Skin epidermis (tissue), 12 donors: ENCODE measurements around the gene FAM111B.

Experiments used
- H3K27ac ChIP-seq, 21 experiments: fragments of 200-600 bp; sonication (generic) in 11 of 21; one replicate each; pipeline ENCODE4 v1.5.0; 2020; ENCODE audit warnings: mild to moderate bottlenecking in 3 of 21, inconsistent platforms in 2 of 21, moderate library complexity in 2 of 21
- H3K4me3 ChIP-seq, 7 experiments: fragments of 200-600 bp; sonication (generic) in 2 of 7; one replicate each; pipeline ENCODE4 v1.5.0; 2020; ENCODE audit warnings: inconsistent platforms in 2 of 7, mild to moderate bottlenecking in 2 of 7, moderate library complexity in 1 of 7

FAM111B gene

GRCh38 chr11:59145534-59145933 lies 38.5 kb downstream of the FAM111B start:
- Histone ChIP-seq H3K4me3 (peak overlapping the region in 3 of 7 experiments; percentile 58 to 79 (median 58)), H3K27ac (peak overlapping the region in 8 of 21 experiments; percentile 21 to 97 (median 93))

GRCh38 chr11:59151761-59152160 lies 44.7 kb downstream of the FAM111B start:
- H3K27ac ChIP-seq: no peak overlapping the region
- no peak overlapping the region for H3K4me3 ChIP-seq

GRCh38 chr11:59152312-59152951 lies 45.4 kb downstream of the FAM111B start:
- Histone ChIP-seq H3K27ac (no peak overlapping the region), H3K4me3 (no peak overlapping the region)

GRCh38 chr11:59154610-59155009 lies 47.6 kb downstream of the FAM111B start:
- no peak overlapping the region for H3K27ac ChIP-seq
- H3K4me3 ChIP-seq: no peak overlapping the region

- H3K27ac ChIP-seq: no peak overlapping the region
These were observed 50.4 kb downstream of the FAM111B start for GRCh38 chr11:59157433-59157832.

GRCh38 chr11:59158206-59159068 lies 51.4 kb downstream of the FAM111B start:
- Histone ChIP-seq H3K27ac (no peak overlapping the region), H3K4me3 (no peak overlapping the region)

More at GRCh38 chr11:59157433-59157832, 50.4 kb downstream of the FAM111B start:
- H3K4me3 ChIP-seq: no peak overlapping the region

- no peak overlapping the region for H3K4me3 ChIP-seq
- no peak overlapping the region for H3K27ac ChIP-seq
These were observed 57.0 kb downstream of the FAM111B start for GRCh38 chr11:59164028-59164427.

- Histone ChIP-seq H3K4me3 (peak within 1 kb of the TSS; percentile 51 to 75 (median 66)), H3K27ac (peak within 1 kb of the TSS in 19 of 21 experiments; percentile 10 to 80 (median 61))
These were observed 64.7 kb downstream of the FAM111B start, which contains the start of gene DTX4 for GRCh38 chr11:59171508-59172322. DTX4 (plus strand) TSS chr11:59172132; CDS start chr11:59172596, 464 bp downstream.

GRCh38 chr11:59172345-59173079 lies 65.5 kb downstream of the FAM111B start:
- Histone ChIP-seq H3K4me3 (peak overlapping the region; percentile 51 to 75 (median 66)), H3K27ac (peak overlapping the region in 18 of 21 experiments; percentile 26 to 80 (median 63))

GRCh38 chr11:59173080-59173963 lies 66.3 kb downstream of the FAM111B start:
- H3K4me3 ChIP-seq: peak overlapping the region; percentile 51 to 75 (median 66)
- peak overlapping the region in 18 of 21 experiments; percentile 9 to 80 (median 63) for H3K27ac ChIP-seq

GRCh38 chr11:59173964-59174663 lies 67.1 kb downstream of the FAM111B start:
- H3K4me3 ChIP-seq: peak overlapping the region; percentile 51 to 75 (median 66)
- H3K27ac ChIP-seq: peak overlapping the region in 14 of 21 experiments; percentile 9 to 80 (median 70)

GRCh38 chr11:59174664-59175033 lies 67.6 kb downstream of the FAM111B start:
- no peak overlapping the region for H3K4me3 ChIP-seq
- H3K27ac ChIP-seq: peak overlapping the region in 3 of 21 experiments; percentile 72 to 80 (median 77)

GRCh38 chr11:59175091-59175501 lies 68.1 kb downstream of the FAM111B start:
- Histone ChIP-seq H3K4me3 (no peak overlapping the region), H3K27ac (peak overlapping the region in 4 of 21 experiments; percentile 21 to 72 (median 27))

- Histone ChIP-seq H3K4me3 (no peak overlapping the region), H3K27ac (no peak overlapping the region)
These were observed 69.3 kb downstream of the FAM111B start for GRCh38 chr11:59176330-59176729.
